Femur (tissue), 1 donor: ENCODE measurements around the gene SRGAP3.

Experiments
- DNase-seq: peaks from one replicate; pipeline ENCODE4 v3.0.0-alpha.2; 2017

SRGAP3 gene

DNA sequence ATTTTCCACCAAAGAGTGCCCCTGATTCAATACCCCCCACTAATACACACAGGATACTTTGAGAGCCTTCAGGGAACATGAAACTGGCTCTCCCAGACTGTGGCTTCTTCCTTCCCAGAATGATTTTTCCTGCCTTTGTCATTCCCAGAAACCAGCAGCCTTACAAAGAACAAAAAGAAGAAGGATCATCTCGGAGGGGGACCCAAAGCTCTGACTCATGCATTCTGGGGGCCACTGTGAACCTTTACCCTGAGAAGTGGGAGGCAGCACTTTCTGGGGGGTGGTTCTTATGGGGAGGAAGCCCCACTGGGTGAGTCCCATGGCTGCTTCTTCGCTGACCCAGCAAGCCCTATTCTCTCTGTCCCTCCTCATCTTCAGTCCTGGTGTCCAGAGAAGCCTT lies 241.5 kb downstream of the SRGAP3 start:
- DNase-seq: no peak

DNA sequence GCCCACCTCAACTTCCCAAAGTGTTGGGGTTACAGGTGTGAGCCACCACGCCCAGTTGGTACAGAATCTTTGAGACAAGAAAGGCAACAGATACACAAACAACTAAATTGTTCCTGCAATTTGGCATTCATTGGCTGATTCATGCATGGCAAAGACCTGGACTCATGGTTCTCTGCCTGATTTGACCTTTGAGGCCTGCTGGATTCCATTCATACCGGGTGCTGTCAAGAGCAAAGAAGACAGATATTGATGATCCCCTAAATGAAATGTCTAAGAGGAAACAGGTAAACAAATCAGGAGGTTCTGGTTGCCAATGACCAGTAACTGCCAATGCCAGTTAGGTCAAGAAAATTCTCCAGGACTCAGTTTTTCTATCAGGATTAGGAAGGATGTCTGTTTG lies 242.2 kb downstream of the SRGAP3 start:
- no peak for DNase-seq

DNA sequence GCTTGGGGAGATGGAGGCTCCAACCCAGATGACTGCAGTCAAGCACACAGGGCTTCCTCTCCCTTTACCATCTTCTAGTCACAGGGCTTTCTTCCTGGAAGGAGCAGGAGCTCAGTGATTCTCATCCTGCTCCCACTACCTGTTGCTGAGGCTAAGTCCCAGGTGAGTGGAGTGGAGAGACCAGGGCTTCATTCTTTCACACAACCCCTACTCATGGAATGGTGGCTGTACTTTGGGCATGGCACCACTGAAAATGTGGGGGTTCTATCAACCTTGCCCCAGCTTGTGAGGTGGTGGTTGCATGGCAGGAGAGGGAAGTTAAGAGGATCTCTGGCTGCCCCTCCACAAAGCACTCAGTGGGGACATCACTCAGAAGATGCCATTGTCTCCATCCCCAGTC lies 249.4 kb downstream of the SRGAP3 start:
- no peak for DNase-seq

DNA sequence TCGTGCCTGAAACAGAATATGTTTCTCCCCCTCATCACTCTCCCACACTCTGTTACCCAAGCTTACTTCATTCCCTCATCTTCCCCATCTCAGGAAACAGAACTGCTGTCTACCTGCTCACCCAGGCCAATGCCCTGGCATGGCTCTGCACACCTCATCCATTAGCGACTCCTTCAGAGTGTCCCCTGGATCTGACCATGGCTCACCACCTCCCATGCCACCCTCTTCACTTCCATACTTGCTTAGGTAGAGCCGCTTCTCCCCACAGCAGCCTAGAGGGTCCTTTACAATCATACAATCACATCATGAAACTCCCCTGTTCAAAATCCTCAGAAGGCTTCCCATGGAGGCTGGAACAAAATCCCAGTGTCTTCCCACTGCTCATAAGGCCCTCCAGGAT lies 252.3 kb downstream of the SRGAP3 start:
- no peak for DNase-seq

DNA sequence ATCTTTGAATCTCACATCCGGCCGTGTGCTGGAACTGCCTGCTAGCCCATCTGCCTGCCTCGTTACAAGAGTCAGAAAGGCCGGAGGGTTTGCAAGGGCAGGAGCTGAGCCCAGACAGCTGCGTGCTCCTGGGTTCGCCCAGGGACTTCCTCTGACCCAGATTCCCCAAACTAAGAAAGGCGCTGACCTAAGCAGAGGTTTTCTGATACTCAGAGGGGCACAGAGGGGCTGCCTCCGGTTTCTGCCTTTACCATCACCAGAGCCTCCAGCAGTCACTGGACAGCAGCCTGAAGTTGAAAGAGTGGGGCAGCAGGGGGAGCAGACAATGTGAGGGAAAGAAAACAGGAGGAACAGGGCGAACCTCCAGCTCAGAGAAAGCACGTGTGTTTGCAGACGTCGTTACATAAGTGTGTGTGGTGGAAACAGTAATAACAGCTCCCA lies 252.7 kb downstream of the SRGAP3 start:
- DNase-seq: peak; percentile 80

DNA sequence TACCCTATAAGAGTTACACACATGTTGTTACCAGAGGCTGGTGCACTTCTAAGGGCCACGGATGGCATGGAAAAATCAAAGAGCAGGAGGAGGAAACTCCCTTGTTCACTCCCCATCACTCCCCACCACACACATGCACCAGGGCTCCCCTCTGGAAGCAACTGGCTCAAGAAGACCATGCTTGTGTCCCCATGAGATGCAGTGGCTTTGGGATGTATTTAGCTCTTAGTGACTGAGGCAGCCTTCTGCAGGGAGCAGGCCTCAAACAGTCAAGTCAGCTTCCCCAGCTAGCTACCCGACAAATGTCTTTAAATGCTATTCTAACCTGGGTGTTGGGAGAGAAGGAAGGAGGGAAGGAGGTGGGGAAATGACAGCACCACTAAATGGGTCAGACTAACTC lies 253.2 kb downstream of the SRGAP3 start:
- DNase-seq: no peak

DNA sequence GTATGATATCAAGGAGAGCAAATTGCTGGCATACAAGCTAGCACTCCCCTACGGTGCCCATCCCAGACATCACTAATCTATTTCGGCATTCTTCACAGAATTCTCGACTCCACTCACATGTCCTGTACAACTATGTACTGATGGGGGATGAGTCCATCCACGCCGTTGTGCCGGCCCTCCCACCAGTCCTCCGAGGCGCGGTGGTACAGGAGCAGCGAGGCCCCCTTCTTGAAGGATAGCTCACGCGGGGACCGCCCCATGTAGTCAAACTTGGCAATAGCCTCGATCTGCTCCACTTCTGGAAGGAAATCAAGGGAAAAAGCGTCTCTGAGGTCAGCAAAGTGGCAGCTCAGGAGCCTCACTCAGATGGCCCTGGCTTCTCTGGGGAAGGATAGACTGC lies 255.2 kb downstream of the SRGAP3 start:
- no peak for DNase-seq

DNA sequence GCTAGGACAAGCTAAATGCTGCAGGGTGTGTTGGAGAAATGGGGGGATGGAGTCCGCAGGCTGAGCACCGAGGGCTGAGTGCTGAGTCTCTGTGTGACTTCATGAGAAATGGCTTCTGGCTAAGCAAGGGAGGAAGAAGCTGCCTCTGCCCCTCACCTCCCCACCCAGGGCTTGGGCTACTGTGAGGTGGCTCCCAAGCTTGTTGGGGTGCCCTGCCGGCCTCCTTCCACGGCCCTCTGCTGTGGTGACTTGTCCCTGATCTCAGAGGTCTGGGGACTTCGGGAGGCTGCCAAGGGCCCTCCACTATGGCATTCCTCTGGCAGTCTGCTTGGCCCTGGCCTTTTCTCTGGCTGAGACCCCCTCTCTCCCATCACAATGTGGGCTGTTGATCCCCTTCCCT lies 256.1 kb downstream of the SRGAP3 start:
- no peak for DNase-seq

DNA sequence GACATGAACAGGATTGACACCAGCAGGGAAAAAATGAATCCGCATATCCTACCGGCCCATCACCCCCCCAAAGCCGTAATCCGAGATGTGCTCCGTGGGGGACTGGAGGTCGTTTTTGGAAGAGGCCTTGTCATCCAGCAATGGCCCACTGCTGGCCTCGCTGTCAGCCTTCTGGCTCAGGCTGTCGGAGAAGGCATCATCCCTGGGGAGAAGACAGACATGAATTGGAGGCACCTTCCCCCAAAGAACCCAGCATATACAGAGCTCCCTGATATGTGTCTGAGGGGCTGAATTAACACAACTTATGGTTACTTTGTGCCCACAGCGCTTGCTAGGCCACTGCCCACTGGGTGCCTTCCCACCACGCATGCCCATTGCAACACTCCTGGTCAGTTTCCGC lies 256.6 kb downstream of the SRGAP3 start:
- DNase-seq: no peak

DNA sequence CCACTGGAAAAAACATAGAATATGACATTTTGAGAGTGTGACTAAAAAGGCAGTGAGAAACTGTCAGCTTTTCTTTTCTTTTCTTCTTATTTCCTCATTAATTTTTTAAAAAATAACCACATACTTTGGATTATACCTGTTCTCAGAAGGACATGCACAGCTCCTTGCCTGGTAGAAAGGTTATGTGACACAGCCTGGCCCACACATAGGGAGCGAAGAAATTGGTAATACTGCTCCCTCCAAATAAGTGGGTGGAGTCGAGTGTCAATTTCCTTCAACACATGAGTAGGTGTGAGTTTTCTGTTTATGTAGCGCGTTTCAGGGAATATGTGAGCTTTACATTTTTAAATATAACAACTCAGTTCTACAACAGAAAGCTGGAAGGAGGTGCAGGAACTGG lies 257.2 kb downstream of the SRGAP3 start:
- DNase-seq: no peak

DNA sequence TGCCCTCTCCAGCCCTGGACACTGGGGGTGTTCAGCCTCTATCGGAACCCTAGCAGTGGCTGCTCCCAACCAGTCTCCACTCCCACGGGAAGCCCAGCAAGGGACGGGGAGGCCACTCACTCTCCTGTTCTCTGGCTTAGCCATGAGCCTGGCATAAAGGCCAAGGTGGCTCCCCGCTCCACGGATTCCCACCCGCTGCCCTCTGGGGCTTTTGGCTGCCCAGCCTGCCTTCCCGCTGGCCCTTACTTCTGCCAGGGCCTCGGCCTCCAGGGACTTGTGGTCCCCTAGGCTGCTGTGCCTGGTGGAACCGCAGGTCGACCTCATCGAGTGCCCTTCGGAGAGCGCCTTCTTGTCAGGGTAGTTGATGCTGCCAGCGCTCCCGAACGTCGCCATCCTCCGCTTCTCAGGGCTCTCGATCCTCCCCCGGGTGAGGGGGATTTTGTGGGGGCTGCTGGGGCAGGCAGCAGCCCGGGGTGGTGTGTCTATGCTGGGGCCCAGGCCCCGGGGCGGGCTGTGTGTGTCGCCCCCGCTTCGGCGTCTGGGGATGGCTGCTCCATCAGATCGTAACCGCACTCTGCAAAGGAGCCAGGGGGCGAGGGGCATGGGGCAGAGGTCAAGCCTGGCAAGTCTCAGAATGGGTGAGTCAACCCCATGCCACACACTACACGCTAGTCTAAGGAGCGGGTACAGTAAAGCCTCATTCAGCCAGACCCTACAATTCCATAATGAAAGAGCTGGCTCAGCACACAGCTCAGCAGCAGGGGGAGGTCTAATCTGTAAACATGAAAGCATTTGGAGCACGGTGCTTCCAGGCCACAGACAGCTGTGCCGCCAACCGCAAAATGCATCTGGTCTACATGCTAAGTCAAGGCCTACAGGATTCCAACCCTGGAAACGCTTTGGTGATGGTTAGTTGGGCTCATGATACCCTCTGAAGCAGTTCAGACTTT lies 258.9 kb downstream of the SRGAP3 start:
- DNase-seq: peak; percentile 84

DNA sequence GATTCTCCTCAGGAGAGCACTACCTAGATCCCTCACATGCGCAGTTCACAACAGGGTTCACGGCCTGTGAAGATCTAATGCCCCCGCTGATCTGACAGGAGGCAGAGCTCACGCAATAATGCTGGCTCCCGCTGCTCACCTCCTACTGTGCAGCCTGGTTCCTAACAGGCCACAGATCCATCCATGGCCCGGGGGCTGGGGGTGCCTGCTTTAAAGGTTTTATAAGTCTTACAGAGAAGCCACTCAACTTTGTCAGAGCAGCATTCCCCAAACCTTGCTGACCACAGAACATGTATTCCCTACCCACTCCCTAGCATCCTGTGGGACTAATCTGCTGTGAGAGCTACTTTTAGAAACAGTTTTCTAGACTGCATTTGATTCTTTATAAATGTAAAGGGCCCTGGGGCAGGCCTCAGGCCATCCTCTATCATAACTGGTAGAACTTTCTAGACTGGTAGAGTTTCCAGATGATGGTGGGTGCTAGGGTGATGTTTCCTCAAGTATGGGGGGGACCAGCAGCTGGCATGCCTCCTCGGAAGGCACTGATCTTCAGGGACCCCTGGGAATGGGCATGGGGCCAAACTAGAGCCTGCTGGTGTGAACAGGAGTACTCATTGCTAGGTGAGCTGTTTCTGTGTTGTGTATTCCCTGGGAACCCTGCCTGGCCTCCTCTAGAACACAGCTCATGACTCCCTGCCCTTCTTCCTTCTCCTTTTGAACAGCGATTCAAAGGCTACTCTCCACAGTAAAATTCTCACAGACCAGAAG lies 260.5 kb downstream of the SRGAP3 start:
- DNase-seq: no peak

DNA sequence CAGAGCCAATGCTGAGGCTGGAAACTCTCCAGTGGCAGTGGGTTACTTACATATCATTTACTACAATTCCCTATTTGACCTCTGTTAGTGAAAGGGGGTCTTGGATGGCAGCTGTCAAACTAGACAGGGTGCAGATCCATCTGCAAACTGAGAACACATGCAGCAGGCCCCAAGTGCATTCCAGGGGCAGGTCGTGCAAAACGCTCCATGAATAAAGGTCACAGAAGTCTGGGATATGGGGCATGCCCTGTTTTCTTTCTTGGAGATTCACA lies 261.1 kb downstream of the SRGAP3 start:
- DNase-seq: no peak

DNA sequence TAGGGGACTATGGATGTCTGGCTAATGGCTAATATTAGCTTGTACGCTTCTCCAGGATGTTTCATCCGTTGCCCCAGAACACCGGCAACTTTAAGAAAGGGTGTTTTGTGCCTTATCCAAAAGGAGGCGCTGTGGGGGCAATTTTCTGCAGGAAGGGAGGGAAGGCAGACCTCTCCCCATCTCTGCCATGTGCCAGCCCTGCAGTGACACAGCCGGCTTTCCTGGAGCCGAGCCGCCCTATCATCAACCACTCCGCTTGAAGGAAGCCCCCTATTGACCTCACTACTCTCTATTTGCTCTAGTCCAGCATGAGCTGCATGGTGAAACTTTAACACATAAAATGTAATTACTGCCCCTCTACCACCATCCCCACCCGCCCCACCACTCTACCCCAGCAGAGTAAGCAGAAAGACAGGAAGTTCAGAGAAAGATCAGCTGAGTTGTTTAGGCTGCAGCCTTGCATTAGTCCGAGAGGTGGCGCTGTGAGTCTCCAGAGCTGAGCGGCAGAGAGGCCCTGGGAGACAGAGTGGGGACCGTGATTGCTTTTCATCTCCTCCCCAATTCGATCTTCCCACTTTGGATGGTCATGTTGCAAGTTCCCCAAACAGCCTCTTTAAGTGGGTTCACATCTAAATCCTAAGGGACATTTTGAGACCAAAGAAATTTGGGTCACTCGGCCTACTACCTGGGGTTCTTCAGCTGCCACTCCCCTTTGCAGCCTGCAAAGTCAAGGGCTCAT lies 261.6 kb downstream of the SRGAP3 start:
- peak; percentile 83 for DNase-seq

DNA sequence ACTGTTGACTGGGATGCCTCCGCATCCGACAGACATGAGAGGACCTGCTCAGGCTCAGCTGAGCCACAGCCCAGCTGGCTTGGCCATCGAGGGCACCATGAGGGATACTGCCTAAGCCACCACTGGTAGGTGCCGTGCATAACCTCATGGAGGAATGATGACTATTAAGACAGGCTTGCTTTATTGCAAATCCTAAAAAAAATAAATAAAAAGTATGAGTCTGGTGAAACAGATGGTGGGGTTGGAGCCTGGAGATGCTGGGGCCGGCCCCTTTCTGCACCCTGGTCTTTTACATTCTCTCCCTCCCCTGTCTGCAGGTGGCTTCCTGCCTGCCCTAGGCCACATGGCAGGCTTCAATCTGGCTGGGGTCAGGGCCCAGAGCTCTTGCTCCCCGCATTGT lies 262.2 kb downstream of the SRGAP3 start:
- no peak for DNase-seq

DNA sequence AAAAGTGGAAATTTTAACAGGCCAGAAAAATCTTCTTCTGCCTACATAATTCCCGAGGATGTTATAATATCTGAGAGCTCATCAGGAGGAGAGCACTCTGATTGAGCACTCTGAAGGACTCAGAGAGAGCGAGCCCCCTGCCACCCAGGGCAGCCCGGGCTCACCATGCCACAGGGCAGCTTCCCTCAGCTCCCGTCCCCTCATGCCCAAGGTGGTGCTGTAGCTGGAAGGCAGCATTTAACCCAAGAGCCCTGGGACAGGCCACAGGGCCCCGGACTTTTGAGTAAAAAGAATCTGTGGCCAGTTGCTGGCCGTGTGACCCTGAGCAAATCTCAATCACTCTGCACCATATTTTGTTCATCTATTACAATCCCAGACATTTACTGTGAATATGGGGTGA lies 262.7 kb downstream of the SRGAP3 start:
- no peak for DNase-seq

DNA sequence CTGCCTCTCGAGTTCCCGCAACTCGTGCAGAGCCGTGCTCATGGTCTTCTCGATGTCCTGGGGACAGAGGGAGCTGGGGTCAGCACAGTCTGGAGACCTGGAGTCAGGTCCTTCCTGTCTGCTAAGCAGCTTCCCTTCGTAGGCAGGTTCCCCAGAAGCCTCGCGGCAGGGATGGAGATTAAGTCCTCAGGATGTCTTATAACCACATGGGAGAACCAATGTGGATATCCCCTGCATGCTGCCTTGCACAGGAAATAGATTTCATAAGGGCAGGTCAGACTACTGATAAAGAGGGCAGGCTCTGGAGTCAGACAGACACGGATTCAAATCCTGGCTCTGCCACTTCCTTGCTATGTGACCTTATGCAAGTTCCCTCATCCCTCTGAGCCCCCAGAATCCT lies 263.6 kb downstream of the SRGAP3 start:
- DNase-seq: no peak

DNA sequence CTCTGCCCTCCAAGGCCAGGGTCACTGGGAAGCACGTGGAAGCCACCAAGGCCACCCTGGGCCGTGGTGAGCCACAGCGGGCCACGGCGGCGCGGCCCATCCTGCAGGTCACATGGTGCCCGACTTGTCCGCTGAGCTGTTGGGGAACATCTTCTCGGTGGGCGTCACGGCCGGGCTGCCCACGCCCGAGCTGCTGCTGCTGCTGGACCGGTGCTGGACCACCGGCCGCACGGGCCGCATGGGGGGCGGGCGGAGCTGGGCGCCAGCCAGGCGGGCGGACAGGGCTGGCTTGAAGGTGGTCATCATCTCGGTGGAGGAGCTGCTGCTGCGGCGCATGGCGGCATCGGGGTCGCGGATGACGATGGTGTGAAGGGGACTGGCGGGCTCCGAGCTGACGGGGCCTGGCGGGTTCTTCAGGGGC lies 264.0 kb downstream of the SRGAP3 start:
- no peak for DNase-seq

DNA sequence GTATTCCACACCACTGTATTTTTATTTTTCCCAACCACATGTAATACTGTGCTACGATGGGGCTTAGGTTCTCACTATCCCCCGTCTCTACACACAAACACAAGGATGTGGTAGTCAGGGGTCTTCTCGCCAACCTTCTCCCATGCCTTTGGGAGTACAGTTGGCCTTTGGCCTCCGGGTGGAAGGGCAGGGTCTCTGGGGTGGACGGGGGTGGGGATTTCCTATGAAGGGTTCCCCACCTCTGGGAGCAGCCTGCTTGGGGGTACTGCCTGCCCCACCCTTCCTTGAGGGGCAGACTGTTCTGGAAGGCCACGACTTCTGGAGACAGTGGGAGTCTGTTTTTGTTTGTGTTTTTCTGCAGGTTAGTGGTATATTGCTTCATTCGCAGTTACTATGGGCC lies 264.9 kb downstream of the SRGAP3 start:
- DNase-seq: no peak

DNA sequence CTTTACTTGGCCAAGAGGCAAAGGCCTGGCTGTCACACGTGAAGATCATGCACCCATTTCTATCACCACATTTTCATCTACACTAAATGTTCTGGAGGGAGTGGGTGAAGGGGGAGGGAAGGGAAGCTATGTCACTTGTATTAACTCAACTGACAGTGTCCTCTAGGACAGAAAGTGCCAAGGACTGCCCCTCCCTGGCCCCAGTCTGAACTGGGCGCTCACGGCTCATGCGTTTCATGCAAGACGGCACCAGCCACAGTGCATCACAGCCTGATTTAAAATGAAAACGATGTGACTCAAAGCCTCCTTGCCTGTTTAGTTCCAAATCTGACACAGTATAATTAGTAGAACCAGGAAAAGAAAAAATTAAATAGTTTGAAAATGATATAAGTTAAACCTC lies 265.4 kb downstream of the SRGAP3 start:
- no peak for DNase-seq

DNA sequence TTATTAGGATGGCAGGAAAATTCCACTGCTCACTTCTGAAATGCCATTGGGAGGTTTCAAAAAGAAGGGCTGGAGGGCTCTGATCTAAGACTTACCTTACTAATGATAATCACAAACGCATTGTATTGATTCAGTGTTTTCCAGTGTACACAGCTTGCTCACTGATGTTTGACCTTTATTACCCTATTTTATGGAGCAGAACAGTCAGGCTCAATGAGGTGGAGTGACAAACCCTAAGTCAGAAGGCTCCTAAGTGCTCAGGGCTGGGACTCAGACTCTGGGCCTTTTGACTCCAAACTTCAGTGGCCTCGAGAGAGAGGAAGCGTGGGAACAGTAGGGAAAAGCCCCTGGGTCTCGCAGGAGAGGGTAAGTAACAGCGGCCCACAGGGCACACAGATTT lies 265.9 kb downstream of the SRGAP3 start:
- DNase-seq: no peak

DNA sequence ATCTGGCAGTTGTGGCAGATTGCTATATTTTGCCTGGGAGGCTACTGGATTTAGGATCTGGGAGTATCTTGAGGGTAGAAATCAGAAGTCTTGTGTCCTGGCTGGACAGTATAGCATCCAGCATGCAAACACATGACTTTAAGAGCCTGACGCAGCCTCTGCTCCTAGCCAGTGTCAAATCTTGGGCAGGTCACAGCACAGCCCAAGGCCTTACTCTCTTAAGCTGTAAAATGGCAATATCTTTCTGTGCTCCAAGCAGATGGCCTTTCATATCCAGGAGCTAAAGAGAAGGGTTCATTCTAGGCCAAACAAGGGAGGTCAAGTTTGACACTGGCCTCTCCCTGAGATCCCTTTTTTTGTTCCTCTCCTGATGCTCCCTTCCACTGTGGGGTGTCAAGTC lies 266.4 kb downstream of the SRGAP3 start:
- no peak for DNase-seq

DNA sequence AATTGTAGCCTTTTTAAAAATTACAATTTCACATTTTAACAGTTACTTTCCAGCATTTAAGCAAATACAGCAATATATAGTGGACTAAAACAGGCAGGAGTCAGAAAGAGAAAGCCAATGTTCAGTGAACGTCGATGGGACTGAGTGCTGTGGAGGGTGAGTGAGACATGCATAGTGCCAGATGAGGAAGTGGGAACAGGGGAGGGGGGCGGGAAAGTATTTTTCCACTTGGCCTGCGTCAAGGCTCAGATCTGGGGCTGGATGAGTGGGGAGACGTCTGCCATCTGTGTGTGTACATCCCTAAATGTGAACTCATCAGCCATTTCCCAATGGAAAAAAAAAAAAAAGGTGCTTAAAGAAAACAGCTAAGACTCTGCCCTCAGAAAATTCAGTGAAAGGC lies 266.9 kb downstream of the SRGAP3 start:
- peak; percentile 59 for DNase-seq

DNA sequence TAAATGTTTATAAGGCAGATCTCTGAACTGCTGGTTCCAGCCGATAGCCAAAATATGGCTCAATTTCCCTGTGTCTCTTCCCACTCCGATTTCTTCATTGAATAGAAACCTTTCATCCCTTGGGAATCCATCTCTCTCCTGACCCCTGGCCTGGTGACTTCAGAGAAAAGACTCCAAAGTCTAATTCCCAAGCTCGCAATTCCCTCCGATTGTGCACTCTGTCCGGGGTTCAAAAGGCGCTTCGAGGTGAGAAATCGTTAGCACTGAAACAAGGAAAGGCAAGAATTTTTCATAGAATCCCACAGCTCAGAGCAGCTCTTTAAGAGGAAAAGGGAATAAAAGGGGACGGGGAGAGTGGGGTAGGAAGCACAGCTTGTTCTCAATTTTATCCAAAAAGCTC lies 267.7 kb downstream of the SRGAP3 start:
- no peak for DNase-seq
